Kidney epithelial cell (primary cell): Measurements from ENCODE around the gene RAD51B. TPM values are rescaled to one million over a fixed set of nuclear protein-coding genes. Genes with fewer than 3 reads are reported as not detected.

Experiments
- DNase-seq: peaks from one replicate; pipeline ENCODE4 v3.0.0-alpha.2; 2010; ENCODE audit warnings: low read depth
- H3K27me3 ChIP-seq: 2 replicates; pipeline ENCODE4 v1.6.0; 2011; ENCODE audit warnings: low read length; ENCODE audit not compliant: control insufficient read depth, insufficient read depth
- H3K36me3 ChIP-seq: 2 replicates; pipeline ENCODE4 v1.5.1; 2011; ENCODE audit warnings: low read length; ENCODE audit not compliant: control insufficient read depth, insufficient read depth
- H3K4me3 ChIP-seq: 2 replicates; pipeline ENCODE4 v1.5.1; 2011; ENCODE audit warnings: low read depth, mild to moderate bottlenecking, control low read depth, low read length
- total RNA-seq: library from RNA; depleted of rRNA; stranded (reverse); fragments of >200 nt; gene quantifications from 2 replicates; pipeline ENCODE4 v1.2.3, GENCODE V29; 2015
- TF ChIP-seq, protein P1 (sequence below): IDR thresholded peaks from 2 replicates; pipeline ENCODE4 v1.5.1; 2011; ENCODE audit warnings: mild to moderate bottlenecking, moderate library complexity, low read length, control low read depth, inconsistent platforms; ENCODE audit not compliant: insufficient read depth, poor library complexity, severe bottlenecking

Gene RAD51B
- total RNA-seq, 1 donor from 2014 or later, result 9.5 TPM

DNA sequence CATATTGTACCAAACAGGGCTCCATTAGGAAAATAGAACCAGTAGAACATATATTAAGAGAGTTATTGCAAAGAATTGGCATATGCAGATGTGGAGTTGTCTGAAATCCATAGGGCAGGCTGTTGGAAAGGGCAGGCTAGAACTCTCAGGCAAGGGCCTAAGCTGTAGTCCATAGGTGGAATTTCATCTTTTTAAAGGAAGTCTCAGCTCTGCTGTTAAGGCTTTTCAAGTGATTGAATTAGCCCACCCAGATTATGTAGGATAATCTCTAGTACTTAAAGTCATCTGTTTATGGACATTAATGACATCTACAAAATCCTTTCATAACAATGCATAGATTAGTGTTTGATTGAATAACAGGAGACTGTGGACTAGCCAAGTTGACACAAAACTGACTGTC lies 59.4 kb downstream of the RAD51B start:
- Histone ChIP-seq H3K4me3 (no peak overlapping the region), H3K27me3 (no peaks in the 10 kb centered on the region), H3K36me3 (no peaks in the 10 kb centered on the region)
- DNase-seq, result no peak
- TF ChIP-seq, protein P1, sequence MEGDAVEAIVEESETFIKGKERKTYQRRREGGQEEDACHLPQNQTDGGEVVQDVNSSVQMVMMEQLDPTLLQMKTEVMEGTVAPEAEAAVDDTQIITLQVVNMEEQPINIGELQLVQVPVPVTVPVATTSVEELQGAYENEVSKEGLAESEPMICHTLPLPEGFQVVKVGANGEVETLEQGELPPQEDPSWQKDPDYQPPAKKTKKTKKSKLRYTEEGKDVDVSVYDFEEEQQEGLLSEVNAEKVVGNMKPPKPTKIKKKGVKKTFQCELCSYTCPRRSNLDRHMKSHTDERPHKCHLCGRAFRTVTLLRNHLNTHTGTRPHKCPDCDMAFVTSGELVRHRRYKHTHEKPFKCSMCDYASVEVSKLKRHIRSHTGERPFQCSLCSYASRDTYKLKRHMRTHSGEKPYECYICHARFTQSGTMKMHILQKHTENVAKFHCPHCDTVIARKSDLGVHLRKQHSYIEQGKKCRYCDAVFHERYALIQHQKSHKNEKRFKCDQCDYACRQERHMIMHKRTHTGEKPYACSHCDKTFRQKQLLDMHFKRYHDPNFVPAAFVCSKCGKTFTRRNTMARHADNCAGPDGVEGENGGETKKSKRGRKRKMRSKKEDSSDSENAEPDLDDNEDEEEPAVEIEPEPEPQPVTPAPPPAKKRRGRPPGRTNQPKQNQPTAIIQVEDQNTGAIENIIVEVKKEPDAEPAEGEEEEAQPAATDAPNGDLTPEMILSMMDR, result no peak

DNA sequence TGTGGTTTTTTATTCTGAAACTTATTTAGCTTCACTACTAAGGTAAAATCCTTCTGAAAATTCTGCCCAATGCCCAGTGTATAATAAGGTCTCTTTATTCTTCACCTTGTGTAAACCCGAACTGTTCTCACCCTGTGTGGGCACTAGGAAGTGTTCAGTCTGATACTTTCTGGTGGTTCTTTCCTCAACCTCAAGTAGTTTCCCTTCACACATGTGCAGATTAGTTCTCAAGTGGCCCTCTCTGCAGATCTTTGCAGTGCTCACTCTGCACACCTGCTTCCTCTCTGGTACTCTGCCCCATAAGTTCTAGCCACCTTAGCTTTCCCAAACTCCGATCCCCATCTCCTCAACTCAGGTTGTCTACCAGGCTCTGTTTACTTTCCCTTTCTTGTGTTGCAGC lies 61.6 kb downstream of the RAD51B start:
- DNase-seq, result no peak
- Histone ChIP-seq H3K27me3 (no peaks in the 10 kb centered on the region), H3K4me3 (no peak overlapping the region), H3K36me3 (no peaks in the 10 kb centered on the region)
- TF ChIP-seq, protein P1, result no peak

DNA sequence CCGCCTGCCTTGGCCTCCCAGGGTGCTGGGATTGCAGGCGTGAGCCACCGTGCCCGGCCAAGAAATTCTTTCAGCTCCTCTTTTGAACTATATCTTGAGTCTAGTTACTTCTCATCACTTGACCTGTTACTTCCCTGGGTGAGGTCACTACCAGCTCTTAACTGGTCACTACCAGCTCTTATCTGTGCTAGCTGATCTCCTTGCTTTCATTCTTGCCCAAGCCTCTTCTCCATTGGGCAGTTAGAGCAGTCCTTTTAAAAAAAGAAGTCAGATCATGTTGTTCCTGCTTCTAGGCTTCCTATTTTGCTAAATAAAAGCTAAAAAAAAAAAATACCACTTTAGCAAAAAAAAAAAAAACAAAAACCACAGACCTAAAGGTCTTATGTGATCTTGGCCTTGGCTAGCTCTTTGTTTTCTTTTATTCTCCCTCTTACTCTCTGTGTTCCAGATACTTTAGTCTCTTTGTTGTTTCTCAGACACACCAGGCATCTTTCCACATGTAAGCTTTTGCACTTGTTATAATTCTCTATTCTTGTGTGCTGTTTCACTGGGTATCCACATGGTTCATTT lies 63.5 kb downstream of the RAD51B start:
- H3K27me3 ChIP-seq, result no peaks in the 10 kb centered on the region
- TF ChIP-seq, protein P1, result no peak
- H3K36me3 ChIP-seq, result no peaks in the 10 kb centered on the region
- no peak for DNase-seq
- no peak overlapping the region for H3K4me3 ChIP-seq

DNA sequence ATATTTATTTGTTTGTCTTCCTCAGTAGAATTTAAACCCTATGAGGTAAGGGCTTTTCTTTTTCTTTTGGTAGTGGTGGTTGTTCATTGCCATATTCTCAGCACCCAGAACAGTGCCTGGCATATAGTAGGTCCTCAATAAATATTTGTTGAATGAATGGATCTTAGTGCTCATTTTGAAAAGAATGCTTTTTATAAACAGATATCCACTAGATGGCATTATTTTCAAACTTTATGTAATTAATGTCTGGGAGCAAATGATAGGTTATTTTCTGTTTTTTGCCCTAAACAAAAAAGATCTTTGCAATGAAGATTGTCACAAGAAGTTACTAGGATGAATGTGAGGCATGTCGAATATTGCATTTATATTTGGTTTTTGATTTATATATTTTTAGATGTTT lies 64.1 kb downstream of the RAD51B start:
- DNase-seq, result no peak
- Histone ChIP-seq H3K4me3 (no peak overlapping the region), H3K36me3 (no peaks in the 10 kb centered on the region), H3K27me3 (no peaks in the 10 kb centered on the region)
- TF ChIP-seq, protein P1, result no peak

DNA sequence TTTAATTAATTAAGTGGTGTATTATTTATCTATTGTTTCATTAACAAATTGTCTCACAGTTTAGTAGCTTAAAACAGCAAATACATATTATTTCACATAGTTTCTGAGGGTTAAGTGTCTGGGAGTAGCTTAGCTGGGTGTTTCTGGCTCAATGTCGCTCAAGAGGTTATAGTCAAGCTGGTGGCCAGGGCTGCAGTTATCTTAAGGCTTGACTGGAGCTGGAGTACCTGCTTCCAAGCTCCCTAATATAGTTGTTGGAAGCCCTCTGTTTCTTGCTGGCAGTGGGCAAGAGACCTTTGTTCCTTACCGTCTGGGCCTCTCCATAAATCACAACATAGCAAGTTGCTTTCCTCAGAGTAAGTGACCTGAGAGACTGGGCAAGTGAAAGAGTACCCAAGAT lies 66.6 kb downstream of the RAD51B start:
- no peak overlapping the region for H3K4me3 ChIP-seq
- no peaks in the 10 kb centered on the region for H3K36me3 ChIP-seq
- TF ChIP-seq, protein P1, result no peak
- no peaks in the 10 kb centered on the region for H3K27me3 ChIP-seq
- no peak for DNase-seq

DNA sequence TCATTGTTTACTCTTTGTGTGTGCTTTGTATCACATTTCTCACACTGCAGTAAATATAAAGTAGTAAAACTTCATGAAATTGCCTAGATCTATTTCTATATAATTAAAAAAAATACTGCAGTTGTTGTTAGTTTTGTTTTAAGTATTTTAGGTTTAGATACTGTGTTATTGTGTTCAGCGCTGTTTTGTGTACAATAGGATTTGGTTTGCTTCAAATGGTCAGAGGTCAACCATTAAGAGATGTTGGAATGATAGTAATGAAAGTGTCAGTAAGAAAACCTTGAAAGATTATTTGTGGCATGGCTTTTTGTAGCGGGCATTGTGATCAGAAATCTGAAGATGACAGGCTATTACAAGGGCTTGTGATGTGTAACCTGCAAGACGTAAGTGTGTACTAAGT lies 67.9 kb downstream of the RAD51B start:
- DNase-seq, result no peak
- no peak overlapping the region for H3K4me3 ChIP-seq
- no peaks in the 10 kb centered on the region for H3K36me3 ChIP-seq
- TF ChIP-seq, protein P1, result no peak
- H3K27me3 ChIP-seq, result no peaks in the 10 kb centered on the region
